Measurements from ENCODE around the gene FANCB. TPM values are rescaled to one million over a fixed set of nuclear protein-coding genes. Genes with fewer than 3 reads are reported as not detected.

FANCB gene
- total RNA-seq, 6 experiments from 2014 or later, result 0.09 to 0.99 (median 0.27) TPM

DNA sequence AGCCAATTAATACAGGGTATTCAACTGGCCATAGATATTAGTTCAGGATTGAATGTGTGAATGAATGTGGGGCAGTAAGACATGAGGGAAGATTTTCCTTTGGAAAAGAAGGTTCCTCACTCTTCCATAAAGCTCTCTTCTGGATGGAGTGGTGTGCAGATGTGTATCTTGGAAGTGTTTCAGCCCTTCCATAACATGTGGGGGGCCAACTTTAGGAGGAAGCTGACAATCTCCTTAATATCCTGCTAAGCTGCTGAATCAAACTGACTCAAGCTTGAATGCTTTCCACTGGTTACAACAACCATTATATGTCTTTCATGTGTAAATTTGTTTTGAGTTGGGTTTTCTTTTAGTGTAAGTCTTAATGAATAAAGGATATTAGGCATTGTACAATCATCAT is 40.3 kb downstream of the FANCB start:
- no peak for ATAC-seq

DNA sequence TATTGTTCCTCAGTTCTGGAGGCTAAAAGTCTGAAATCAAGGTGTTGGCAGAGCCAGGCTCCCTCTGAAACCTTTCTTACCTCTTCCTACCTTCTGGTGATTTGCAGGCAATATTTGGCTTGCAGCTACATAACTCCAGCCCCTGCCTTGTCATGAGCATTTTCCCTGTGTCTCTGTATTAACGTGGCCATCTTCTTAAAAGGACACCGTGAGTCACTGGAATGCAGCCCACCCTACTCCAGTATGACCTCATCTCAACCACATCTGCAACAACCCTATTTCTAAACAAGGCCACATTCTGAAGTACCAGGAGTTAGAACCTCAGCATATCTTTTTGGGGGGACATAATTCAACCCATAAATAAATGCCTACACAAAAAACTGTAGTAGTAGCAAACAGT is 40.7 kb downstream of the FANCB start:
- H3K4me1 ChIP-seq, result no peaks in the 10 kb centered on the region
- DNase-seq (no peak), ATAC-seq (no peak)
- H3K27ac ChIP-seq, result no peak overlapping the region
- H3K9me3 ChIP-seq, result no peaks in the 10 kb centered on the region
- WGBS (ENCODE audit: insufficient coverage, low coverage, low lambda C conversion rate, missing lambda C conversion rate), result 36% methylated on average over 2 of the region's 2 CpGs
- no peak for TF ChIP-seq POLR2A (IDR thresholded peaks at IDR 0.05)
- TF ChIP-seq CTCF (IDR thresholded peaks at IDR 0.05), result no peak
- no peaks in the 10 kb centered on the region for H3K36me3 ChIP-seq
- intact Hi-C loops (cut with DNase I), result no loop called here
- no peak overlapping the region for H3K4me3 ChIP-seq
- no peaks in the 10 kb centered on the region for H3K27me3 ChIP-seq

More for the DNA sequence above, 40.3 kb downstream of the FANCB start:
- H3K4me3 ChIP-seq, result no peak overlapping the region
- TF ChIP-seq POLR2A (IDR thresholded peaks at IDR 0.05), result no peak
- TF ChIP-seq CTCF (IDR thresholded peaks at IDR 0.05), result no peak
- intact Hi-C loops (cut with DNase I), result no loop called here
- no peaks in the 10 kb centered on the region for H3K36me3 ChIP-seq
- DNase-seq, result no peak
- H3K4me1 ChIP-seq, result no peaks in the 10 kb centered on the region
- no peak overlapping the region for H3K27ac ChIP-seq
- no peaks in the 10 kb centered on the region for H3K27me3 ChIP-seq
- no peaks in the 10 kb centered on the region for H3K9me3 ChIP-seq

DNA sequence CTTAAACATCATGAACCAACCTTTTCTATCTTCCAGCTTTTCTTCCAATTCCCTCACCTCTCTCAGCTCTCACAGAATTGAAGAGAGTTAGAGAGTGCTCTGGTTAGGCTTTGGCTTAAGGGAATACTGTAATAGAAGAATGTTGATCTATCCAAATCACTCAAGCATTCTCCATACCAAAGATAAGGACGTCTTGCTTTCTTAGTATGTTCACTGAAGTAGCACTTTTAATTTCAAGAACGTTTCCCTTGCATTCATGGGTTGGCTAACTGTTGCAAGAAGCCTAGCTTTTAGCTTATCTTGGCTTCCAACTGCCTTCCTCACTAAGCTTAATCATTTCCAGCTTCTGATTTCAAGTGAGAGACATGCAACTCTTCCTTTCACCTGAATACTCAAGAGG is 43.2 kb downstream of the FANCB start:
- no peaks in the 10 kb centered on the region for H3K27me3 ChIP-seq
- intact Hi-C loops (cut with DNase I), result no loop called here
- H3K27ac ChIP-seq, result no peak overlapping the region
- H3K36me3 ChIP-seq, result no peaks in the 10 kb centered on the region
- H3K4me3 ChIP-seq, result no peak overlapping the region
- DNase-seq (no peak), ATAC-seq (no peak)
- no peak for TF ChIP-seq CTCF (IDR thresholded peaks at IDR 0.05)
- TF ChIP-seq POLR2A (IDR thresholded peaks at IDR 0.05), result no peak
- H3K4me1 ChIP-seq, result no peaks in the 10 kb centered on the region
- no peaks in the 10 kb centered on the region for H3K9me3 ChIP-seq
- WGBS (ENCODE audit: insufficient coverage, low coverage, low lambda C conversion rate, missing lambda C conversion rate), result 38% methylated on average over 2 of the region's 2 CpGs

DNA sequence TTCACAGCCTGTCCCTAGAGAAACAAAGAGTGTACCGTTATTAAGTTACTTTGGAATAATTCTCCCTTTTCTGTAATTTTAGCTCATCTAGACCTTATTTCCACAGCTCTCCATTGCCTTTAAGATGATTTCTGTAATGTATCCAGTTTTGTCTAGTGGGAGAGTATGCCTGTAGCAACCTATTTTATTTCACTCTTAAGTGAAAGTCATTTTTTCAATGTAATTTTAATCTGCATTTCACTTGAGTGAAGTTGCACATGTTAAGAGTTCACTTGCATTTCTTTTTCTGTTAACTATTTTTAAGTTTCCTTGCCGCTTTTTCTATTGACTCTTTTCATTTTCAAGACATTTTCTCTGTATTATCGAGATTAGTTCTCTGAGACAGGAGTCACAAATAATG is 46.5 kb downstream of the FANCB start:
- H3K36me3 ChIP-seq, result no peaks in the 10 kb centered on the region
- 48% methylated on average over 3 of the region's 3 CpGs for WGBS (ENCODE audit: insufficient coverage, low coverage, low lambda C conversion rate, missing lambda C conversion rate)
- H3K9me3 ChIP-seq, result no peaks in the 10 kb centered on the region
- DNase-seq (no peak), ATAC-seq (no peak)
- no peak overlapping the region for H3K4me3 ChIP-seq
- intact Hi-C loops (cut with DNase I), result no loop called here
- no peak overlapping the region for H3K27ac ChIP-seq
- TF ChIP-seq POLR2A (IDR thresholded peaks at IDR 0.05), result no peak
- no peak for TF ChIP-seq CTCF (IDR thresholded peaks at IDR 0.05)
- no peaks in the 10 kb centered on the region for H3K4me1 ChIP-seq
- H3K27me3 ChIP-seq, result no peaks in the 10 kb centered on the region

- H3K36me3 ChIP-seq, result no peaks in the 10 kb centered on the region
- intact Hi-C loops (cut with DNase I), result no loop called here
- no peaks in the 10 kb centered on the region for H3K4me1 ChIP-seq
- no peaks in the 10 kb centered on the region for H3K9me3 ChIP-seq
- H3K4me3 ChIP-seq, result no peak overlapping the region
- H3K27me3 ChIP-seq, result no peaks in the 10 kb centered on the region
- TF ChIP-seq CTCF (IDR thresholded peaks at IDR 0.05), result no peak
- TF ChIP-seq POLR2A (IDR thresholded peaks at IDR 0.05), result no peak
- H3K27ac ChIP-seq, result no peak overlapping the region
- DNase-seq (no peak), ATAC-seq (no peak)
These were observed 47.0 kb downstream of the FANCB start for GRCh38 chrX:14825851-14826250.
